Esophagus squamous epithelium (tissue), 5 donors: Measurements from ENCODE around the gene SEMA4B. TPM values are rescaled to one million over a fixed set of nuclear protein-coding genes. Genes with fewer than 3 reads are reported as not detected.

ENCODE experiments used
- DNase-seq: peaks from one replicate; lab custom pipeline; 2025; lab: John Stamatoyannopoulos, UW
- H3K27ac ChIP-seq, 4 donors: fragments of 200-600 bp; sonication (generic); one replicate each; pipeline ENCODE4 v1.5.1; 2016 to 2019; ENCODE audit warnings: mild to moderate bottlenecking in 1 of 4
- H3K27me3 ChIP-seq, 4 donors: fragments of 200-600 bp; sonication (generic); 1 replicate in 3 of 4; 2 replicates in 1 of 4; pipeline versions ENCODE4 v1.5.1 to v1.6.0; 2017 to 2021; ENCODE audit warnings: antibody characterized with exemption in 1 of 4
- H3K36me3 ChIP-seq, 3 donors: fragments of 200-600 bp; sonication (generic); one replicate each; pipeline ENCODE4 v1.5.1; 2016 to 2019
- H3K4me1 ChIP-seq, 3 donors: fragments of 200-600 bp; sonication (generic); one replicate each; pipeline ENCODE4 v1.5.1; 2017 to 2019
- H3K4me3 ChIP-seq, 4 donors: fragments of 200-600 bp; sonication (generic); 1 replicate in 3 of 4; 2 replicates in 1 of 4; pipeline ENCODE4 v1.5.1; 2016 to 2019; ENCODE audit warnings: mild to moderate bottlenecking in 2 of 4, moderate library complexity in 1 of 4
- H3K9me3 ChIP-seq, 3 donors: fragments of 200-600 bp; sonication (generic); one replicate each; pipeline ENCODE4 v1.5.1; 2016 to 2019
- CTCF ChIP-seq, 6 experiments: fragments of 450-650 bp in 4 of 6; fragments of 200-600 bp in 2 of 6; sonication (generic) in 2 of 6; IDR thresholded peaks; one replicate each; pipeline ENCODE4 v1.5.1; 2016 to 2019; ENCODE audit warnings: antibody characterized with exemption in 6 of 6, mild to moderate bottlenecking in 4 of 6, moderate library complexity in 4 of 6
- POLR2A ChIP-seq, 4 donors: fragments of 450-650 bp; IDR thresholded peaks; one replicate each; pipeline ENCODE4 v1.6.1; 2017; ENCODE audit warnings: antibody characterized with exemption in 4 of 4, mild to moderate bottlenecking in 4 of 4, moderate library complexity in 3 of 4
- WGBS, 2 donors: methylation state at CpG; one replicate each; pipeline ENCODE4 v1.1.5; 2018; 5-methylcytosine and 5-hydroxymethylcytosine counted together
- intact Hi-C: fragments of 100-400 bp; cut with DNase I; formaldehyde crosslinking; loops from one replicate; pipeline ENCODE4 v1.15.0; 2022
- total RNA-seq, 4 donors: library from RNA; depleted of rRNA; stranded (reverse); fragments of >200 nt; gene quantifications; one replicate each; pipeline ENCODE4 v1.1.0, GENCODE V29; 2016
- donor health status: DM: yes; HTN: yes; CAD: no.

Gene SEMA4B
- total RNA-seq, 4 donors from 2014 or later: 87.9 to 209 (median 136) TPM

DNA sequence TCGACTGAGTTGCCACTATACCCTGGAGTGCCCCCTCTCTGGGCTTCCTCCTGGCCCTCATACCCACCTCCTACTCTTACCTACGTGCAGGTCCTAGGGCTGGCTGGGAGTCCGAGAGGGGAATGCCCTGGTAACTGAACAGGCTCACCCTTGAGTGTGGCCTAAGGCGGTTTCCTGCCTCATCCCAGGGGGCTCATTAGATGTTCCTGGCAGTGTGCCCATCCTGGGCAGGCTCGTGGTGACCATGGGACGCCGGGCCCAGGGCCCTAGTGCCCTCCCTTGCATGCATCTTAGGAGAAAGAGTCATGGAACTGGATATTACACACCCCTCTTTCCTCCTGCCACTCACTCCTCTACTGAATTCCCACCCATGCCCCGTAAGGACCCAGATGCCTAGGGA, 2.8 kb downstream of the SEMA4B start:
- peaks cover 0 to 60% (median 7%) of the 10 kb centered on the region in 3 donors for H3K36me3 ChIP-seq
- peak overlapping the region; percentile 93 to 96 (median 94) for H3K27ac ChIP-seq
- no peaks in the 10 kb centered on the region for H3K27me3 ChIP-seq
- peak overlapping the region; percentile 68 to 91 (median 73) for H3K4me3 ChIP-seq
- DNase-seq: no peak
- TF ChIP-seq CTCF (IDR thresholded peaks at IDR 0.05): no peak
- no peak for TF ChIP-seq POLR2A (IDR thresholded peaks at IDR 0.05)
- H3K4me1 ChIP-seq: peaks cover 39 to 95% (median 46%) of the 10 kb centered on the region in 3 donors
- intact Hi-C loops: no loop called here
- 47 to 54% methylated on average over 2 to 7 of the region's 8 CpGs for WGBS, 2 donors
- no peaks in the 10 kb centered on the region for H3K9me3 ChIP-seq

GRCh38 chr15:90205050-90205848, 4.1 kb downstream of the SEMA4B start:
- Histone ChIP-seq H3K9me3 (no peaks in the 10 kb centered on the region), H3K27me3 (no peaks in the 10 kb centered on the region), H3K4me1 (peaks cover 43 to 95% (median 57%) of the 10 kb centered on the region in 3 donors), H3K4me3 (peak overlapping the region in 2 of 4 donors; percentile 72 to 74), H3K27ac (peak overlapping the region in 3 of 4 donors; percentile 93 to 96 (median 96)), H3K36me3 (peaks cover 0 to 73% (median 12%) of the 10 kb centered on the region in 3 donors)
- intact Hi-C loops: no loop called here
- whole genome bisulfite sequencing, 2 donors: 33 to 53% methylated on average over 1 to 9 of the region's 10 CpGs
- DNase-seq: no peak
- TF ChIP-seq CTCF (IDR thresholded peaks at IDR 0.05) (no peak), POLR2A (IDR thresholded peaks at IDR 0.05) (no peak)

GRCh38 chr15:90205886-90206285, 4.8 kb downstream of the SEMA4B start:
- no peak for DNase-seq
- Histone ChIP-seq H3K9me3 (no peaks in the 10 kb centered on the region), H3K27me3 (no peaks in the 10 kb centered on the region), H3K4me3 (no peak overlapping the region), H3K27ac (peak overlapping the region in 3 of 4 donors; percentile 93 to 96 (median 96)), H3K4me1 (peaks cover 45 to 95% (median 58%) of the 10 kb centered on the region in 3 donors), H3K36me3 (peaks cover 0 to 74% (median 12%) of the 10 kb centered on the region in 3 donors)
- WGBS, 2 donors: 29 to 55% methylated on average over 3 to 5 of the region's 5 CpGs
- TF ChIP-seq POLR2A (IDR thresholded peaks at IDR 0.05) (no peak), CTCF (IDR thresholded peaks at IDR 0.05) (no peak)
- intact Hi-C loops: no loop called here

DNA sequence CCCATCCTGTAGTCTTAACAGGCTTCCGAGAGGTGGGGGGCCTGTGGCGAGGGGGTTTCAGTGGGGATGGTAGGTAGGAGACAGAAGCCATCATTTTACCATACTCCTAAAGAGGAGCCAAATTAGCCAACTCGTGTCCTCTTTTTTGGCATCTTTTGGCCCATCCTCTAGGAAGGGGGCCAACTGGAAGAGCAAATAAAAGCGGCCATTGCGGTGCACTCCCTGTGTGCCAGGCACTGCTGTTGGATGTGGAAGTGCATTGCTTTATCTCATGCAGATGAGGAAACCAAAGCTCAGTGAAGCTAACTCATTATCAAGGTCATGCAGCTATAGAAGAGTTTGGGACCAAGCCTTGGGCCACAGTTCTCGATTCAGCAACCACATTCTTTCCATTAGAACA, 6.1 kb downstream of the SEMA4B start:
- no peak for DNase-seq
- H3K27me3 ChIP-seq: no peaks in the 10 kb centered on the region
- H3K9me3 ChIP-seq: no peaks in the 10 kb centered on the region
- H3K4me1 ChIP-seq: peaks cover 58 to 100% (median 68%) of the 10 kb centered on the region in 3 donors
- peak overlapping the region in 3 of 4 donors; percentile 56 to 96 (median 93) for H3K27ac ChIP-seq
- 71 to 84% methylated on average over 5 to 6 of the region's 6 CpGs for WGBS, 2 donors
- no peak overlapping the region for H3K4me3 ChIP-seq
- TF ChIP-seq POLR2A (IDR thresholded peaks at IDR 0.05) (no peak), CTCF (IDR thresholded peaks at IDR 0.05) (no peak)
- intact Hi-C loops: no loop called here
- peaks cover 0 to 80% (median 12%) of the 10 kb centered on the region in 3 donors for H3K36me3 ChIP-seq

GRCh38 chr15:90208356-90208755, 7.2 kb downstream of the SEMA4B start:
- intact Hi-C loops: no loop called here
- no peak for TF ChIP-seq CTCF (IDR thresholded peaks at IDR 0.05)
- no peak for TF ChIP-seq POLR2A (IDR thresholded peaks at IDR 0.05)

More at GRCh38 chr15:90208356-90208755, 7.2 kb downstream of the SEMA4B start:
- no peaks in the 10 kb centered on the region for H3K27me3 ChIP-seq
- H3K9me3 ChIP-seq: no peaks in the 10 kb centered on the region
- H3K4me3 ChIP-seq: no peak overlapping the region
- peak overlapping the region in 3 of 4 donors; percentile 56 to 96 (median 93) for H3K27ac ChIP-seq
- no peak for DNase-seq
- peaks cover 65 to 100% (median 69%) of the 10 kb centered on the region in 3 donors for H3K4me1 ChIP-seq
- H3K36me3 ChIP-seq: peaks cover 0 to 76% (median 12%) of the 10 kb centered on the region in 3 donors
- WGBS, 2 donors: 65 to 75% methylated on average over 6 of the region's 6 CpGs
